SW 1271 (cell line): Measurements from ENCODE around the gene TYROBP.
"Not testable (repeated sequence)": the region's sequence is repeated elsewhere in the genome, so short reads cannot be mapped to it uniquely, and the experiment has no call there.

ENCODE experiments used
- DNase-seq, 2 experiments: peaks; one replicate each; lab custom pipeline; 2025; lab: John Stamatoyannopoulos, UW

Gene TYROBP

GRCh38 chr19:35908010-35908441 is at the start of gene TYROBP:
Gene TYROBP, minus strand, starts transcription at chr19:35908295. Its CDS starts 67 bp downstream, at chr19:35908228.
- no peak for DNase-seq

- DNase-seq: not testable (repeated sequence)
Measured at GRCh38 chr19:35957411-35957810, 49.3 kb upstream of the TYROBP start.

GRCh38 chr19:35955881-35956634 is 48.0 kb upstream of the TYROBP start:
- DNase-seq: no peak

- DNase-seq: no peak
Measured at GRCh38 chr19:35949131-35949530, 41.0 kb upstream of the TYROBP start.

GRCh38 chr19:35946203-35946602 is 38.1 kb upstream of the TYROBP start:
- DNase-seq: no peak

- DNase-seq: no peak
Measured at GRCh38 chr19:35945121-35945790, 37.2 kb upstream of the TYROBP start.

GRCh38 chr19:35944556-35944955 is 36.5 kb upstream of the TYROBP start:
- DNase-seq: no peak

- no peak for DNase-seq
Measured at GRCh38 chr19:35943321-35944301, 35.5 kb upstream of the TYROBP start.

GRCh38 chr19:35942235-35942634 is 34.1 kb upstream of the TYROBP start:
- DNase-seq: no peak

GRCh38 chr19:35940839-35941238 is 32.7 kb upstream of the TYROBP start:
- no peak for DNase-seq

GRCh38 chr19:35940078-35940775 is 32.1 kb upstream of the TYROBP start:
- DNase-seq: no peak

GRCh38 chr19:35939307-35940077 is 31.4 kb upstream of the TYROBP start:
- DNase-seq: no peak

GRCh38 chr19:35938282-35939224 is 30.5 kb upstream of the TYROBP start:
- DNase-seq: no peak

GRCh38 chr19:35937345-35938281 is 29.5 kb upstream of the TYROBP start:
- DNase-seq: no peak

- DNase-seq: no peak
Measured at GRCh38 chr19:35936738-35937268, 28.7 kb upstream of the TYROBP start.

GRCh38 chr19:35935911-35936737 is 28.0 kb upstream of the TYROBP start, which contains the start of gene LRFN3:
Gene LRFN3, plus strand, starts transcription at chr19:35936374. Its CDS starts 3,052 bp downstream, at chr19:35939426.
- peak in 1 of 2 experiments; percentile 56 for DNase-seq

GRCh38 chr19:35932291-35932936 is 24.3 kb upstream of the TYROBP start:
- no peak for DNase-seq
